Esophagus squamous epithelium (tissue), 4 donors: ENCODE measurements around the gene TBC1D17.

ENCODE experiments used
- CTCF ChIP-seq, 6 experiments: fragments of 450-650 bp in 4 of 6; fragments of 200-600 bp in 2 of 6; sonication (generic) in 2 of 6; IDR thresholded peaks; one replicate each; pipeline ENCODE4 v1.5.1; 2016 to 2019; ENCODE audit warnings: antibody characterized with exemption in 6 of 6, mild to moderate bottlenecking in 4 of 6, moderate library complexity in 4 of 6
- POLR2A ChIP-seq, 4 donors: fragments of 450-650 bp; IDR thresholded peaks; one replicate each; pipeline ENCODE4 v1.6.1; 2017; ENCODE audit warnings: antibody characterized with exemption in 4 of 4, mild to moderate bottlenecking in 4 of 4, moderate library complexity in 3 of 4

GRCh38 chr19:49846408-49846807 is 31.1 kb upstream of the TBC1D17 start:
- no peak for TF ChIP-seq POLR2A (IDR thresholded peaks at IDR 0.05)
- no peak for TF ChIP-seq CTCF (IDR thresholded peaks at IDR 0.05)
